Pancreas (tissue), 10 donors: ENCODE data around the gene RNF17. TPM values are rescaled to one million over a fixed set of nuclear protein-coding genes. Genes with fewer than 3 reads are reported as not detected.

Experiments
- ATAC-seq, 4 donors: fragments of 200-7000 bp; cut with Tn5 transposase; one replicate each; pipeline versions ENCODE4 v1.8.0 to v1.9.1; 2020; ENCODE audit warnings: mild to moderate bottlenecking in 4 of 4, moderate library complexity in 4 of 4
- DNase-seq, 6 donors: peaks; one replicate each; pipeline ENCODE4 v3.0.0-alpha.2; 2020
- FAIRE-seq: peaks from 2 replicates; lab custom pipeline; 2012; peaks lifted over from hg19 to GRCh38; lab: Jason Lieb, UNC
- H3K27ac ChIP-seq, 4 donors: fragments of 200-600 bp; sonication (generic); 1 replicate in 3 of 4; 2 replicates in 1 of 4; pipeline versions ENCODE4 v1.5.0 to v1.8.0; 2020
- H3K27me3 ChIP-seq, 4 donors: fragments of 200-600 bp; one replicate each; pipeline ENCODE4 v1.8.0; 2021
- H3K36me3 ChIP-seq, 3 donors: fragments of 200-600 bp; sonication (generic) in 1 of 3; one replicate each; pipeline versions ENCODE4 v1.5.0 to v1.8.0; 2020 to 2021
- H3K4me1 ChIP-seq, 3 donors: fragments of 200-600 bp; one replicate each; pipeline ENCODE4 v1.8.0; 2021
- H3K4me3 ChIP-seq, 4 donors: fragments of 200-600 bp; sonication (generic) in 2 of 4; one replicate each; pipeline versions ENCODE4 v1.5.0 to v1.8.0; 2020 to 2021
- H3K9me3 ChIP-seq, 4 donors: fragments of 200-600 bp; one replicate each; pipeline ENCODE4 v1.8.0; 2021
- WGBS, 2 donors: extraction: QIAGEN DNeasy Blood & Tissue Kit; methylation state at CpG; one replicate each; pipeline ENCODE4 v1.1.7; 2013; 5-methylcytosine and 5-hydroxymethylcytosine counted together
- intact Hi-C, 3 donors: fragments of 100-400 bp; cut with DNase I; formaldehyde crosslinking; loops; one replicate each; pipeline versions ENCODE4 v1.11.1 to v1.14.2; 2022
- polyA plus RNA-seq, 2 donors: library from polyadenylated mRNA; stranded (reverse); fragments of 200-250 nt; gene quantifications; one replicate each; pipeline ENCODE4 v1.2.3, GENCODE V29; 2013
- total RNA-seq, 6 donors: library from RNA; stranded (reverse); fragmentation: NEBNext Ultra II Directional in 4 of 6; extraction: Animal tissue kit (Norgen Biotek cat#: 25700) in 4 of 6; gene quantifications; one replicate each; pipeline versions ENCODE4 v1.2.1 to v1.2.4, GENCODE V29; 2021 to 2023
- TF ChIP-seq, protein P1 (sequence below), 4 donors: fragments of 200-600 bp; sonication (generic) in 3 of 4; IDR thresholded peaks; one replicate each; pipeline versions ENCODE4 v1.5.0 to v1.8.0; 2021; ENCODE audit warnings: antibody characterized with exemption in 4 of 4
- donor health status: healthy with polysubstance abuse.
- donor health status: DM: no; HTN: no; CAD: no; lungs with moderate emphysema.
- donor health status: DM: no; HTN: no; CAD: no.
- donor health status: control.
- donor health status: control.
- donor health status: Bipolar disorder and iron deficiency.
- donor health status: DM: yes; HTN: yes; CAD: no.
- donor health status: DM: no; HTN: no; CAD: no.
- donor health status: DM: no; HTN: no; CAD: no.
- donor health status: DM: yes; HTN: yes; CAD: no.

RNF17 gene, protein sequence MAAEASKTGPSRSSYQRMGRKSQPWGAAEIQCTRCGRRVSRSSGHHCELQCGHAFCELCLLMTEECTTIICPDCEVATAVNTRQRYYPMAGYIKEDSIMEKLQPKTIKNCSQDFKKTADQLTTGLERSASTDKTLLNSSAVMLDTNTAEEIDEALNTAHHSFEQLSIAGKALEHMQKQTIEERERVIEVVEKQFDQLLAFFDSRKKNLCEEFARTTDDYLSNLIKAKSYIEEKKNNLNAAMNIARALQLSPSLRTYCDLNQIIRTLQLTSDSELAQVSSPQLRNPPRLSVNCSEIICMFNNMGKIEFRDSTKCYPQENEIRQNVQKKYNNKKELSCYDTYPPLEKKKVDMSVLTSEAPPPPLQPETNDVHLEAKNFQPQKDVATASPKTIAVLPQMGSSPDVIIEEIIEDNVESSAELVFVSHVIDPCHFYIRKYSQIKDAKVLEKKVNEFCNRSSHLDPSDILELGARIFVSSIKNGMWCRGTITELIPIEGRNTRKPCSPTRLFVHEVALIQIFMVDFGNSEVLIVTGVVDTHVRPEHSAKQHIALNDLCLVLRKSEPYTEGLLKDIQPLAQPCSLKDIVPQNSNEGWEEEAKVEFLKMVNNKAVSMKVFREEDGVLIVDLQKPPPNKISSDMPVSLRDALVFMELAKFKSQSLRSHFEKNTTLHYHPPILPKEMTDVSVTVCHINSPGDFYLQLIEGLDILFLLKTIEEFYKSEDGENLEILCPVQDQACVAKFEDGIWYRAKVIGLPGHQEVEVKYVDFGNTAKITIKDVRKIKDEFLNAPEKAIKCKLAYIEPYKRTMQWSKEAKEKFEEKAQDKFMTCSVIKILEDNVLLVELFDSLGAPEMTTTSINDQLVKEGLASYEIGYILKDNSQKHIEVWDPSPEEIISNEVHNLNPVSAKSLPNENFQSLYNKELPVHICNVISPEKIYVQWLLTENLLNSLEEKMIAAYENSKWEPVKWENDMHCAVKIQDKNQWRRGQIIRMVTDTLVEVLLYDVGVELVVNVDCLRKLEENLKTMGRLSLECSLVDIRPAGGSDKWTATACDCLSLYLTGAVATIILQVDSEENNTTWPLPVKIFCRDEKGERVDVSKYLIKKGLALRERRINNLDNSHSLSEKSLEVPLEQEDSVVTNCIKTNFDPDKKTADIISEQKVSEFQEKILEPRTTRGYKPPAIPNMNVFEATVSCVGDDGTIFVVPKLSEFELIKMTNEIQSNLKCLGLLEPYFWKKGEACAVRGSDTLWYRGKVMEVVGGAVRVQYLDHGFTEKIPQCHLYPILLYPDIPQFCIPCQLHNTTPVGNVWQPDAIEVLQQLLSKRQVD (N-terminal part only)
- total RNA-seq = not detected
- not detected for polyA plus RNA-seq

DNA sequence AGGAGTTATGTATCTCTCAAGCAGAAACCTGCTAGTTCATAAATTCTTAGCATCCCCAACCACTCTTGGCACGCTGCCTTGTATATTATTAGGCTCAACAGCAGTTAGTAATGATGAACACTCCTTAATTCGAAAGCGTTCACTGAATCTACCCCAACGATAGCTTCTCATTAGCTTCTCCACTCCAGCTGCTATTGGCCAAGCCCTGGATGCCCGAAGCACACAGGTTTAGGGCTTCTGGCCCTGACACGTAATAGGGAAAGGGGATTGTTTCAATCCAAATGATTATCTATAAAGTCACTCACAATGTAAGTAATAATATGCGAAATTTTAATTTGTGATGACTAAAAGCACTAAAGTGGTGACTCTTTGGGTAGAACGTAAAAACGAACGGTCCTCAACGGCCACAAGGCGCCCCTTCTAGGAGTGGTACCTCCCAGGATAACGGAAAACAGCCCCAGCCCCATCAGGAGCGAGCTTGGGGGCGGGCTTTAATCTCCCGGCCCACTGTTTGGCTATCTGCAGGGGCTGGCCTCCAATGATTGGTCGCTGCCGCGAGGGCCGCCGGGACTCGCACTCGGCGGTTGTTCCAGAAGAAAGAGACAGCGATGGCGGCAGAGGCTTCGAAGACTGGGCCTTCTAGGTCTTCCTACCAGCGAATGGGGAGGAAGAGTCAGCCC is at the start of gene RNF17:
Gene RNF17, plus strand, starts transcription at position 574 of the 680 bp plus-strand sequence. Its CDS starts 35 bp downstream, at position 609.
- DNase-seq = no peak
- TF ChIP-seq, protein P1, sequence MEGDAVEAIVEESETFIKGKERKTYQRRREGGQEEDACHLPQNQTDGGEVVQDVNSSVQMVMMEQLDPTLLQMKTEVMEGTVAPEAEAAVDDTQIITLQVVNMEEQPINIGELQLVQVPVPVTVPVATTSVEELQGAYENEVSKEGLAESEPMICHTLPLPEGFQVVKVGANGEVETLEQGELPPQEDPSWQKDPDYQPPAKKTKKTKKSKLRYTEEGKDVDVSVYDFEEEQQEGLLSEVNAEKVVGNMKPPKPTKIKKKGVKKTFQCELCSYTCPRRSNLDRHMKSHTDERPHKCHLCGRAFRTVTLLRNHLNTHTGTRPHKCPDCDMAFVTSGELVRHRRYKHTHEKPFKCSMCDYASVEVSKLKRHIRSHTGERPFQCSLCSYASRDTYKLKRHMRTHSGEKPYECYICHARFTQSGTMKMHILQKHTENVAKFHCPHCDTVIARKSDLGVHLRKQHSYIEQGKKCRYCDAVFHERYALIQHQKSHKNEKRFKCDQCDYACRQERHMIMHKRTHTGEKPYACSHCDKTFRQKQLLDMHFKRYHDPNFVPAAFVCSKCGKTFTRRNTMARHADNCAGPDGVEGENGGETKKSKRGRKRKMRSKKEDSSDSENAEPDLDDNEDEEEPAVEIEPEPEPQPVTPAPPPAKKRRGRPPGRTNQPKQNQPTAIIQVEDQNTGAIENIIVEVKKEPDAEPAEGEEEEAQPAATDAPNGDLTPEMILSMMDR (IDR thresholded peaks at IDR 0.05) = no peak
- H3K27me3 ChIP-seq = no peaks in the 10 kb centered on the region
- H3K36me3 ChIP-seq = no peaks in the 10 kb centered on the region
- no peaks in the 10 kb centered on the region for H3K9me3 ChIP-seq
- H3K4me1 ChIP-seq = no peaks in the 10 kb centered on the region
- no peak for FAIRE-seq
- WGBS, 2 donors = 81 to 86% methylated on average over 28 of the region's 28 CpGs
- intact Hi-C loops = no loop called here
- H3K4me3 ChIP-seq = no peak within 1 kb of the TSS
- ATAC-seq = no peak
- no peak within 1 kb of the TSS for H3K27ac ChIP-seq

DNA sequence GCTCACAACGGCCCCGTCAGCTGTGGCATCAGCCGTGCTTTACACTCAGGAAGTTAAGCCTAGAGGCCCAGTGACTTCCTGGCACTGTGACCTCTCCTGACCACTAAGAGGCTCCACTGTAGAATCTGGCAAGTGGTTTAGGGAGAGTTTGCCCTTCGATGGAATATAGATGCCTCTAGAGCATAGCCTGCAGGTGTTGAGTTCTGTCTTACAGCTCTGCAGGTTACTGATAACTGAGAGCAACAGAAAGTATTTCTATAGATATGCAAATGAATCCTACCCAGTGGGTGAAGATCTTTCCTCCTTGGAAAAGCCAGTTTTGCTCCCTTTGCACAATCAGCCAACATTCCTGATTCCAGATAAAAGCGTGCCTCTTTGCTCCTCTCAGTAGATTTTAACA is 48.0 kb upstream of the RNF17 start:
- Histone ChIP-seq H3K4me1 (peaks cover 0 to 4% (median 0%) of the 10 kb centered on the region in 3 donors), H3K4me3 (no peak overlapping the region), H3K36me3 (no peaks in the 10 kb centered on the region), H3K9me3 (no peaks in the 10 kb centered on the region), H3K27me3 (peaks cover 0 to 3% (median 0%) of the 10 kb centered on the region in 4 donors), H3K27ac (no peak overlapping the region)
- DNase-seq (no peak), ATAC-seq (no peak), FAIRE-seq (no peak)
- WGBS, 2 donors = 56% methylated on average over 5 of the region's 5 CpGs
- TF ChIP-seq, protein P1 (IDR thresholded peaks at IDR 0.05) = no peak
- intact Hi-C loops = no loop called here

DNA sequence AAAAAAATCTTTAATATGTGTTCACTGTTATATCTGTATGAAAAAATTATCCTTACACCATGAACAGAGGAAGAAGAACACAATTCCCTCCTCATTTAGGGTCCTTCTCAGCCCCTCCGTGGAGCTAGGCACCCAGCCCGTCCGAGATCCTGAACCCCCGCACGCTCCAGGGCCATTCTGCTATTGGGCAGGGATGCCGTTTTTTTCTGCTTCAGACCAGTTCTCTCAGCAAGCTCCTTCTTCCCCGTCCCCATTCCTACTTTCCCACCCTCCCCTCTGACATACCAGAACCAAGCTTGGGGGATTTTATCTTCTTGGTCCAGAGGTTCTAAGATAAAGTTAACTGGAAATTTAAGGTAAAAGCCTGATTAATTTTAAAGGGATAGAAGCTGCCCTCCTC is 47.5 kb upstream of the RNF17 start:
- FAIRE-seq (no peak), DNase-seq (no peak), ATAC-seq (no peak)
- H3K27me3 ChIP-seq = peaks cover 0 to 3% (median 0%) of the 10 kb centered on the region in 4 donors
- H3K27ac ChIP-seq = no peak overlapping the region
- no peaks in the 10 kb centered on the region for H3K36me3 ChIP-seq
- TF ChIP-seq, protein P1 (IDR thresholded peaks at IDR 0.05) = no peak
- H3K4me3 ChIP-seq = no peak overlapping the region
- 60 to 66% methylated on average over 7 of the region's 7 CpGs for WGBS, 2 donors
- H3K9me3 ChIP-seq = no peaks in the 10 kb centered on the region
- H3K4me1 ChIP-seq = peaks cover 0 to 4% (median 0%) of the 10 kb centered on the region in 3 donors
- intact Hi-C loops = no loop called here

DNA sequence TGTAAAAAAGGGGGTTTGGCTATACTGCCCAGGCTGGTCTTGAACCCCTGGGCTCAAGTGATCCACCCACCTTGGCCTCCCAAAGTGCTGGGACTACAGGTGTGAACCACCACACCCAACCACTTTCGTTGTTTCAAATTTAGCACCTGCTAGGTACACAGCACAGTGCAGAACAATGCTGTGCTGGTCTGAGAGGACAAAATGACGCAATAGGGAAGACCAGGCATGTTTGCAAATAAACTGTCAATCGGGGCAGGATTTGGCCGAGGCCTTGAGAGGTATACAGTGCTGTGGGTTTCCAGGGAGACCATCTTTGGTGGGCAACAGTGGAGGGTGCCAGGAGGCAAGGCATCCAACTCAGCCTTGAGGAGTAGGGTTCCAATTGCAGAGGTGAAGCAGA is 46.8 kb upstream of the RNF17 start:
- Histone ChIP-seq H3K4me3 (no peak overlapping the region), H3K4me1 (peaks cover 0 to 4% (median 0%) of the 10 kb centered on the region in 3 donors), H3K36me3 (no peaks in the 10 kb centered on the region), H3K27ac (no peak overlapping the region), H3K9me3 (no peaks in the 10 kb centered on the region), H3K27me3 (peaks cover 0 to 3% (median 0%) of the 10 kb centered on the region in 4 donors)
- TF ChIP-seq, protein P1 (IDR thresholded peaks at IDR 0.05) = no peak
- DNase-seq = no peak
- 49 to 68% methylated on average over 4 of the region's 4 CpGs for WGBS, 2 donors
- intact Hi-C loops = no loop called here
- no peak for FAIRE-seq
- no peak for ATAC-seq
